GM23338 (cell line): ENCODE data around the gene PDXK. TPM values are rescaled to one million over a fixed set of nuclear protein-coding genes. Genes with fewer than 3 reads are reported as not detected.

Experiments
- ATAC-seq: fragments of 200-7000 bp; cut with Tn5 transposase; 3 replicates; pipeline ENCODE4 v1.9.1; 2020
- DNase-seq: peaks from one replicate; pipeline ENCODE4 v3.0.0-alpha.2; 2015; ENCODE audit warnings: low spot score
- H2AFZ ChIP-seq: fragments of 200-600 bp; sonication (generic); 2 replicates; pipeline ENCODE4 v1.8.0; 2016; ENCODE audit warnings: antibody characterized with exemption, mild to moderate bottlenecking, moderate library complexity
- H3F3A ChIP-seq: fragments of 200-600 bp; sonication (generic); replicated peaks from 2 replicates; pipeline ENCODE4 v1.8.0; 2017; ENCODE audit warnings: antibody characterized with exemption, mixed run types, low read depth
- H3K27ac ChIP-seq: fragments of 200-600 bp; sonication (generic); 2 replicates; pipeline ENCODE4 v1.6.1; 2016; ENCODE audit warnings: low read depth
- H3K27me3 ChIP-seq: fragments of 200-600 bp; sonication (generic); 2 replicates; pipeline ENCODE4 v1.8.0; 2016; ENCODE audit warnings: mild to moderate bottlenecking, mixed run types, moderate library complexity; ENCODE audit not compliant: insufficient read depth
- H3K36me3 ChIP-seq: fragments of 200-600 bp; sonication (generic); 2 replicates; pipeline ENCODE4 v1.8.0; 2016; ENCODE audit warnings: mild to moderate bottlenecking; ENCODE audit not compliant: insufficient read depth
- H3K4me1 ChIP-seq: fragments of 200-600 bp; sonication (generic); 2 replicates; pipeline ENCODE4 v1.8.0; 2016; ENCODE audit warnings: mild to moderate bottlenecking, moderate library complexity; ENCODE audit not compliant: insufficient read depth
- H3K4me2 ChIP-seq: fragments of 200-600 bp; sonication (generic); 2 replicates; pipeline ENCODE4 v1.7.1; 2017; ENCODE audit warnings: mixed run types
- H3K4me3 ChIP-seq: fragments of 200-600 bp; sonication (generic); 2 replicates; pipeline ENCODE4 v1.6.1; 2016; ENCODE audit warnings: mixed run types
- H3K79me2 ChIP-seq: fragments of 200-600 bp; sonication (generic); replicated peaks from 2 replicates; pipeline ENCODE4 v1.8.0; 2017; ENCODE audit warnings: mild to moderate bottlenecking; ENCODE audit not compliant: insufficient read depth
- H3K9me2 ChIP-seq: fragments of 200-600 bp; sonication (generic); 2 replicates; pipeline ENCODE4 v1.8.0; 2017; ENCODE audit not compliant: insufficient read depth
- H4K20me1 ChIP-seq: fragments of 200-600 bp; sonication (generic); replicated peaks from 2 replicates; pipeline ENCODE4 v1.8.0; 2017; ENCODE audit warnings: mild to moderate bottlenecking; ENCODE audit not compliant: insufficient read depth
- H3K27ac Mint-ChIP-seq: 2 replicates; pipeline ENCODE4 v1.8.0; 2020; ENCODE audit warnings: inconsistent platforms, mild to moderate bottlenecking, moderate library complexity, mixed read lengths
- H3K27me3 Mint-ChIP-seq: 3 replicates; pipeline ENCODE4 v1.8.0; 2022; ENCODE audit warnings: low read depth, mild to moderate bottlenecking, moderate library complexity, mixed read lengths, inconsistent platforms; ENCODE audit not compliant: insufficient read depth, poor library complexity
- H3K36me3 Mint-ChIP-seq: 3 replicates; pipeline ENCODE4 v1.8.0; 2021; ENCODE audit warnings: low read depth, mild to moderate bottlenecking, inconsistent platforms, moderate library complexity, mixed read lengths
- H3K4me1 Mint-ChIP-seq: 3 replicates; pipeline ENCODE4 v1.8.0; 2020; ENCODE audit warnings: mild to moderate bottlenecking, inconsistent platforms, mixed read lengths
- H3K4me3 Mint-ChIP-seq: 3 replicates; pipeline ENCODE4 v1.8.0; 2021; ENCODE audit warnings: moderate library complexity, mild to moderate bottlenecking, inconsistent platforms, mixed read lengths
- H3K9me3 Mint-ChIP-seq: 3 replicates; pipeline ENCODE4 v1.8.0; 2020; ENCODE audit warnings: moderate library complexity, mild to moderate bottlenecking, inconsistent platforms, mixed read lengths
- EZH2 ChIP-seq: fragments of 200-600 bp; sonication (generic); IDR thresholded peaks from one replicate; pipeline ENCODE4 v1.8.0; 2017; ENCODE audit warnings: antibody characterized with exemption, mild to moderate bottlenecking, low read depth; ENCODE audit not compliant: unreplicated experiment
- EZH2phosphoT487 ChIP-seq: fragments of 200-600 bp; sonication (generic); IDR thresholded peaks from one replicate; pipeline ENCODE4 v1.8.1; 2018; ENCODE audit warnings: antibody characterized with exemption; ENCODE audit not compliant: unreplicated experiment
- JUNB ChIP-seq: IDR thresholded peaks from one replicate; pipeline ENCODE4 v1.6.1; 2016; ENCODE audit warnings: antibody characterized with exemption; ENCODE audit not compliant: unreplicated experiment
- NANOG ChIP-seq: IDR thresholded peaks from 2 replicates; pipeline ENCODE4 v1.6.1; 2016; ENCODE audit warnings: antibody characterized with exemption, borderline replicate concordance
- POLR2AphosphoS5 ChIP-seq: IDR thresholded peaks from 2 replicates; pipeline ENCODE4 v1.6.1; 2016; ENCODE audit warnings: antibody characterized with exemption, low read depth
- ZNF331 ChIP-seq: fragments of 250-450 bp; sonication (Bioruptor Pico); IDR thresholded peaks from 2 replicates; pipeline ENCODE4 v1.5.0; 2020; ENCODE audit warnings: low read depth, mild to moderate bottlenecking, moderate library complexity
- polyA plus RNA-seq: library from polyadenylated mRNA; unstranded; fragments of >200 nt; fragmentation: Nextera tagmentation; extraction: Ambion mirVana; gene quantifications from 2 replicates; pipeline ENCODE4 v1.2.1, GENCODE V29; 2016
- total RNA-seq: library from RNA; depleted of rRNA; stranded (reverse); fragments of >200 nt; shearing (Covaris generic); gene quantifications from 2 replicates; pipeline ENCODE4 v1.2.3, GENCODE V29; 2014
- TF ChIP-seq, protein P1 (sequence below): fragments of 250-450 bp; sonication (Bioruptor Pico); IDR thresholded peaks from 2 replicates; pipeline ENCODE4 v1.5.0; 2020; ENCODE audit warnings: mild to moderate bottlenecking, moderate library complexity
- TF ChIP-seq, protein P2 (sequence below): IDR thresholded peaks from 2 replicates; pipeline ENCODE4 v1.6.1; 2016; ENCODE audit warnings: antibody characterized with exemption
- TF ChIP-seq, protein P3 (sequence below): IDR thresholded peaks from one replicate; pipeline ENCODE4 v1.6.1; 2018; ENCODE audit warnings: antibody characterized with exemption; ENCODE audit not compliant: unreplicated experiment
- TF ChIP-seq, protein P4 (sequence below), 2 experiments: fragments of 200-600 bp in 1 of 2; sonication (generic) in 1 of 2; conservative IDR thresholded peaks; 2 replicates each; pipeline versions ENCODE4 v1.5.1 to v1.6.1; 2016 to 2017; ENCODE audit warnings: antibody characterized with exemption in 2 of 2, low read depth in 2 of 2, mild to moderate bottlenecking in 2 of 2, moderate library complexity in 1 of 2

The PDXK gene
- total and polyA plus RNA-seq, 2 experiments from 2014 or later, result 53.2 to 66.3 TPM

DNA sequence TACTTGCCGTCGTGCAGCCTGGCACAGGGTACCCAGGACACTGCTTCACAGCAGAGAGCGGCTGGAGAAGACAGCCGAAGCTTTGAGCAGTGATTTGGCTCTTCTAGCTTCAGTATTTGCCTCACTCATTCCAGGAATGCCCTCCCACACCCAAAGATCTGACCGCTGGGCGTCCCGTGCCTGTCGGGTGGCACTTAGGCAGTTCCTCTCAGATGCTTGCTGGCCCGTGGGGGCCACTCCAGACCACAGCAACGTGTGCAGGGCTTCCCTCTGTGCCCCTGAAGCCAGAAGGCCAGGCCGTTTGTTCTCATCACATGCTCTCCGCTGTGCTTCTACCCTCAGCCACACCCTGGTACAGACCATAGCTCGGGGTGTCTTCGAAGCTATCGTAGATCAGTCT lies 42.5 kb upstream of the PDXK start:
- Histone ChIP-seq H3K79me2 (peaks cover 78% of the 10 kb centered on the region), H3K4me3 (no peak overlapping the region), H3K27ac (no peak overlapping the region), H3K4me2 (no peak overlapping the region), H3K9me2 (no peaks in the 10 kb centered on the region), H4K20me1 (peaks cover 41% of the 10 kb centered on the region), H3K4me1 (0 out of 2 replicates have a peak, but pooled peaks cover 5% of the 10 kb centered on the region), H3K36me3 (peaks cover 49% of the 10 kb centered on the region), H3F3A (peaks cover 14% of the 10 kb centered on the region), H3K27me3 (no peaks in the 10 kb centered on the region), H2AFZ (no peak overlapping the region)
- H3K4me3 Mint-ChIP-seq, result no peak overlapping the region
- H3K27ac Mint-ChIP-seq, result no peak overlapping the region
- no peak for DNase-seq
- H3K9me3 Mint-ChIP-seq, result no peaks in the 10 kb centered on the region
- TF ChIP-seq ZNF331 (CRISPR knock-in tag), result no peak
- TF ChIP-seq, protein P1, sequence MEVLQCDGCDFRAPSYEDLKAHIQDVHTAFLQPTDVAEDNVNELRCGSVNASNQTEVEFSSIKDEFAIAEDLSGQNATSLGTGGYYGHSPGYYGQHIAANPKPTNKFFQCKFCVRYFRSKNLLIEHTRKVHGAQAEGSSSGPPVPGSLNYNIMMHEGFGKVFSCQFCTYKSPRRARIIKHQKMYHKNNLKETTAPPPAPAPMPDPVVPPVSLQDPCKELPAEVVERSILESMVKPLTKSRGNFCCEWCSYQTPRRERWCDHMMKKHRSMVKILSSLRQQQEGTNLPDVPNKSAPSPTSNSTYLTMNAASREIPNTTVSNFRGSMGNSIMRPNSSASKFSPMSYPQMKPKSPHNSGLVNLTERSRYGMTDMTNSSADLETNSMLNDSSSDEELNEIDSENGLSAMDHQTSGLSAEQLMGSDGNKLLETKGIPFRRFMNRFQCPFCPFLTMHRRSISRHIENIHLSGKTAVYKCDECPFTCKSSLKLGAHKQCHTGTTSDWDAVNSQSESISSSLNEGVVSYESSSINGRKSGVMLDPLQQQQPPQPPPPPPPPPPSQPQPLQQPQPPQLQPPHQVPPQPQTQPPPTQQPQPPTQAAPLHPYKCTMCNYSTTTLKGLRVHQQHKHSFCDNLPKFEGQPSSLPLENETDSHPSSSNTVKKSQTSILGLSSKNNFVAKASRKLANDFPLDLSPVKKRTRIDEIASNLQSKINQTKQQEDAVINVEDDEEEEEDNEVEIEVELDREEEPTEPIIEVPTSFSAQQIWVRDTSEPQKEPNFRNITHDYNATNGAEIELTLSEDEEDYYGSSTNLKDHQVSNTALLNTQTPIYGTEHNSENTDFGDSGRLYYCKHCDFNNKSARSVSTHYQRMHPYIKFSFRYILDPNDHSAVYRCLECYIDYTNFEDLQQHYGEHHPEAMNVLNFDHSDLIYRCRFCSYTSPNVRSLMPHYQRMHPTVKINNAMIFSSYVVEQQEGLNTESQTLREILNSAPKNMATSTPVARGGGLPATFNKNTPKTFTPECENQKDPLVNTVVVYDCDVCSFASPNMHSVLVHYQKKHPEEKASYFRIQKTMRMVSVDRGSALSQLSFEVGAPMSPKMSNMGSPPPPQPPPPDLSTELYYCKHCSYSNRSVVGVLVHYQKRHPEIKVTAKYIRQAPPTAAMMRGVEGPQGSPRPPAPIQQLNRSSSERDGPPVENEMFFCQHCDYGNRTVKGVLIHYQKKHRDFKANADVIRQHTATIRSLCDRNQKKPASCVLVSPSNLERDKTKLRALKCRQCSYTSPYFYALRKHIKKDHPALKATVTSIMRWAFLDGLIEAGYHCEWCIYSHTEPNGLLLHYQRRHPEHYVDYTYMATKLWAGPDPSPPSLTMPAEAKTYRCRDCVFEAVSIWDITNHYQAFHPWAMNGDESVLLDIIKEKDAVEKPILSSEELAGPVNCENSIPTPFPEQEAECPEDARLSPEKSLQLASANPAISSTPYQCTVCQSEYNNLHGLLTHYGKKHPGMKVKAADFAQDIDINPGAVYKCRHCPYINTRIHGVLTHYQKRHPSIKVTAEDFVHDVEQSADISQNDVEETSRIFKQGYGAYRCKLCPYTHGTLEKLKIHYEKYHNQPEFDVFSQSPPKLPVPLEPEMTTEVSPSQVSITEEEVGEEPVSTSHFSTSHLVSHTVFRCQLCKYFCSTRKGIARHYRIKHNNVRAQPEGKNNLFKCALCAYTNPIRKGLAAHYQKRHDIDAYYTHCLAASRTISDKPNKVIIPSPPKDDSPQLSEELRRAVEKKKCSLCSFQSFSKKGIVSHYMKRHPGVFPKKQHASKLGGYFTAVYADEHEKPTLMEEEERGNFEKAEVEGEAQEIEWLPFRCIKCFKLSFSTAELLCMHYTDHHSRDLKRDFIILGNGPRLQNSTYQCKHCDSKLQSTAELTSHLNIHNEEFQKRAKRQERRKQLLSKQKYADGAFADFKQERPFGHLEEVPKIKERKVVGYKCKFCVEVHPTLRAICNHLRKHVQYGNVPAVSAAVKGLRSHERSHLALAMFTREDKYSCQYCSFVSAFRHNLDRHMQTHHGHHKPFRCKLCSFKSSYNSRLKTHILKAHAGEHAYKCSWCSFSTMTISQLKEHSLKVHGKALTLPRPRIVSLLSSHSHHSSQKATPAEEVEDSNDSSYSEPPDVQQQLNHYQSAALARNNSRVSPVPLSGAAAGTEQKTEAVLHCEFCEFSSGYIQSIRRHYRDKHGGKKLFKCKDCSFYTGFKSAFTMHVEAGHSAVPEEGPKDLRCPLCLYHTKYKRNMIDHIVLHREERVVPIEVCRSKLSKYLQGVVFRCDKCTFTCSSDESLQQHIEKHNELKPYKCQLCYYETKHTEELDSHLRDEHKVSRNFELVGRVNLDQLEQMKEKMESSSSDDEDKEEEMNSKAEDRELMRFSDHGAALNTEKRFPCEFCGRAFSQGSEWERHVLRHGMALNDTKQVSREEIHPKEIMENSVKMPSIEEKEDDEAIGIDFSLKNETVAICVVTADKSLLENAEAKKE, result no peak
- no peak for TF ChIP-seq POLR2AphosphoS5
- no peak for TF ChIP-seq JUNB
- TF ChIP-seq EZH2, result no peak
- TF ChIP-seq, protein P2, sequence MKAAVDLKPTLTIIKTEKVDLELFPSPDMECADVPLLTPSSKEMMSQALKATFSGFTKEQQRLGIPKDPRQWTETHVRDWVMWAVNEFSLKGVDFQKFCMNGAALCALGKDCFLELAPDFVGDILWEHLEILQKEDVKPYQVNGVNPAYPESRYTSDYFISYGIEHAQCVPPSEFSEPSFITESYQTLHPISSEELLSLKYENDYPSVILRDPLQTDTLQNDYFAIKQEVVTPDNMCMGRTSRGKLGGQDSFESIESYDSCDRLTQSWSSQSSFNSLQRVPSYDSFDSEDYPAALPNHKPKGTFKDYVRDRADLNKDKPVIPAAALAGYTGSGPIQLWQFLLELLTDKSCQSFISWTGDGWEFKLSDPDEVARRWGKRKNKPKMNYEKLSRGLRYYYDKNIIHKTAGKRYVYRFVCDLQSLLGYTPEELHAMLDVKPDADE, result no peak
- TF ChIP-seq EZH2phosphoT487, result no peak
- no peak for TF ChIP-seq NANOG
- TF ChIP-seq, protein P3, sequence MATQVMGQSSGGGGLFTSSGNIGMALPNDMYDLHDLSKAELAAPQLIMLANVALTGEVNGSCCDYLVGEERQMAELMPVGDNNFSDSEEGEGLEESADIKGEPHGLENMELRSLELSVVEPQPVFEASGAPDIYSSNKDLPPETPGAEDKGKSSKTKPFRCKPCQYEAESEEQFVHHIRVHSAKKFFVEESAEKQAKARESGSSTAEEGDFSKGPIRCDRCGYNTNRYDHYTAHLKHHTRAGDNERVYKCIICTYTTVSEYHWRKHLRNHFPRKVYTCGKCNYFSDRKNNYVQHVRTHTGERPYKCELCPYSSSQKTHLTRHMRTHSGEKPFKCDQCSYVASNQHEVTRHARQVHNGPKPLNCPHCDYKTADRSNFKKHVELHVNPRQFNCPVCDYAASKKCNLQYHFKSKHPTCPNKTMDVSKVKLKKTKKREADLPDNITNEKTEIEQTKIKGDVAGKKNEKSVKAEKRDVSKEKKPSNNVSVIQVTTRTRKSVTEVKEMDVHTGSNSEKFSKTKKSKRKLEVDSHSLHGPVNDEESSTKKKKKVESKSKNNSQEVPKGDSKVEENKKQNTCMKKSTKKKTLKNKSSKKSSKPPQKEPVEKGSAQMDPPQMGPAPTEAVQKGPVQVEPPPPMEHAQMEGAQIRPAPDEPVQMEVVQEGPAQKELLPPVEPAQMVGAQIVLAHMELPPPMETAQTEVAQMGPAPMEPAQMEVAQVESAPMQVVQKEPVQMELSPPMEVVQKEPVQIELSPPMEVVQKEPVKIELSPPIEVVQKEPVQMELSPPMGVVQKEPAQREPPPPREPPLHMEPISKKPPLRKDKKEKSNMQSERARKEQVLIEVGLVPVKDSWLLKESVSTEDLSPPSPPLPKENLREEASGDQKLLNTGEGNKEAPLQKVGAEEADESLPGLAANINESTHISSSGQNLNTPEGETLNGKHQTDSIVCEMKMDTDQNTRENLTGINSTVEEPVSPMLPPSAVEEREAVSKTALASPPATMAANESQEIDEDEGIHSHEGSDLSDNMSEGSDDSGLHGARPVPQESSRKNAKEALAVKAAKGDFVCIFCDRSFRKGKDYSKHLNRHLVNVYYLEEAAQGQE, result no peak
- TF ChIP-seq, protein P4, sequence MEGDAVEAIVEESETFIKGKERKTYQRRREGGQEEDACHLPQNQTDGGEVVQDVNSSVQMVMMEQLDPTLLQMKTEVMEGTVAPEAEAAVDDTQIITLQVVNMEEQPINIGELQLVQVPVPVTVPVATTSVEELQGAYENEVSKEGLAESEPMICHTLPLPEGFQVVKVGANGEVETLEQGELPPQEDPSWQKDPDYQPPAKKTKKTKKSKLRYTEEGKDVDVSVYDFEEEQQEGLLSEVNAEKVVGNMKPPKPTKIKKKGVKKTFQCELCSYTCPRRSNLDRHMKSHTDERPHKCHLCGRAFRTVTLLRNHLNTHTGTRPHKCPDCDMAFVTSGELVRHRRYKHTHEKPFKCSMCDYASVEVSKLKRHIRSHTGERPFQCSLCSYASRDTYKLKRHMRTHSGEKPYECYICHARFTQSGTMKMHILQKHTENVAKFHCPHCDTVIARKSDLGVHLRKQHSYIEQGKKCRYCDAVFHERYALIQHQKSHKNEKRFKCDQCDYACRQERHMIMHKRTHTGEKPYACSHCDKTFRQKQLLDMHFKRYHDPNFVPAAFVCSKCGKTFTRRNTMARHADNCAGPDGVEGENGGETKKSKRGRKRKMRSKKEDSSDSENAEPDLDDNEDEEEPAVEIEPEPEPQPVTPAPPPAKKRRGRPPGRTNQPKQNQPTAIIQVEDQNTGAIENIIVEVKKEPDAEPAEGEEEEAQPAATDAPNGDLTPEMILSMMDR (conservative IDR thresholded peaks at IDR 0.05; ENCODE audit: low read depth in 2 of 2), result no peak
- no peak for ATAC-seq
- peaks cover 12% of the 10 kb centered on the region for H3K4me1 Mint-ChIP-seq
- peaks cover 7% of the 10 kb centered on the region for H3K27me3 Mint-ChIP-seq
- H3K36me3 Mint-ChIP-seq, result peaks cover 82% of the 10 kb centered on the region
